NB4 (cell line): ENCODE results near the gene CDH13.

Experiments used
- POLR2A ChIP-seq: IDR thresholded peaks from 2 replicates; pipeline ENCODE4 v1.6.1; 2011; ENCODE audit warnings: mild to moderate bottlenecking; ENCODE audit not compliant: insufficient read length; ENCODE audit errors: extremely low read depth
- TF ChIP-seq, protein P1 (sequence below): IDR thresholded peaks from one replicate; pipeline ENCODE4 v1.5.1; 2012; ENCODE audit warnings: low read depth, low read length
- TF ChIP-seq, protein P2 (sequence below): IDR thresholded peaks from 2 replicates; pipeline ENCODE4 v1.6.1; 2011; ENCODE audit warnings: low read depth, low read length

- TF ChIP-seq, protein P1, sequence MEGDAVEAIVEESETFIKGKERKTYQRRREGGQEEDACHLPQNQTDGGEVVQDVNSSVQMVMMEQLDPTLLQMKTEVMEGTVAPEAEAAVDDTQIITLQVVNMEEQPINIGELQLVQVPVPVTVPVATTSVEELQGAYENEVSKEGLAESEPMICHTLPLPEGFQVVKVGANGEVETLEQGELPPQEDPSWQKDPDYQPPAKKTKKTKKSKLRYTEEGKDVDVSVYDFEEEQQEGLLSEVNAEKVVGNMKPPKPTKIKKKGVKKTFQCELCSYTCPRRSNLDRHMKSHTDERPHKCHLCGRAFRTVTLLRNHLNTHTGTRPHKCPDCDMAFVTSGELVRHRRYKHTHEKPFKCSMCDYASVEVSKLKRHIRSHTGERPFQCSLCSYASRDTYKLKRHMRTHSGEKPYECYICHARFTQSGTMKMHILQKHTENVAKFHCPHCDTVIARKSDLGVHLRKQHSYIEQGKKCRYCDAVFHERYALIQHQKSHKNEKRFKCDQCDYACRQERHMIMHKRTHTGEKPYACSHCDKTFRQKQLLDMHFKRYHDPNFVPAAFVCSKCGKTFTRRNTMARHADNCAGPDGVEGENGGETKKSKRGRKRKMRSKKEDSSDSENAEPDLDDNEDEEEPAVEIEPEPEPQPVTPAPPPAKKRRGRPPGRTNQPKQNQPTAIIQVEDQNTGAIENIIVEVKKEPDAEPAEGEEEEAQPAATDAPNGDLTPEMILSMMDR, result no peak
- no peak for TF ChIP-seq POLR2A
- TF ChIP-seq, protein P2, sequence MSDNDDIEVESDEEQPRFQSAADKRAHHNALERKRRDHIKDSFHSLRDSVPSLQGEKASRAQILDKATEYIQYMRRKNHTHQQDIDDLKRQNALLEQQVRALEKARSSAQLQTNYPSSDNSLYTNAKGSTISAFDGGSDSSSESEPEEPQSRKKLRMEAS, result no peak
Observed at GRCh38 chr16:83019963-83020362, 393.2 kb downstream of the CDH13 start.
